B cell (primary cell): ENCODE data around the gene VAV2. TPM values are rescaled to one million over a fixed set of nuclear protein-coding genes. Genes with fewer than 3 reads are reported as not detected.

Source experiments
- ATAC-seq: fragments of 200-7000 bp; cut with Tn5 transposase; one replicate; pipeline ENCODE4 v1.10.0; 2021; ENCODE audit warnings: low read depth, mild to moderate bottlenecking, moderate number of reproducible peaks, moderate library complexity
- CTCF ChIA-PET: fragments of 350-600 bp; sonication (Branson Sonifier 250); formaldehyde crosslinking; loops from one replicate; lab custom pipeline; 2021; ENCODE audit warnings: antibody characterized with exemption, inconsistent platforms; lab: Charles Lee
- POLR2A ChIA-PET: fragments of 350-600 bp; sonication (Branson Sonifier 250); formaldehyde crosslinking; loops from one replicate; lab custom pipeline; 2021; ENCODE audit warnings: antibody characterized with exemption; lab: Charles Lee
- DNase-seq: peaks from one replicate; pipeline ENCODE4 v3.0.0; 2013
- H2AFZ ChIP-seq: 2 replicates; pipeline ENCODE4 v1.6.1; 2012; ENCODE audit warnings: mild to moderate bottlenecking, low read depth, low read length; ENCODE audit not compliant: insufficient read depth, poor library complexity, severe bottlenecking
- H3K27ac ChIP-seq, 2 donors: 1 replicate in 1 of 2; 2 replicates in 1 of 2; pipeline ENCODE4 v1.5.1; 2012 to 2013; ENCODE audit warnings: low read length in 2 of 2, mild to moderate bottlenecking in 2 of 2, moderate library complexity in 1 of 2
- H3K27me3 ChIP-seq, 4 experiments: fragments of 200-600 bp in 1 of 4; sonication (generic) in 1 of 4; replicated peaks in 1 of 4; 1 replicate in 2 of 4; 2 replicates in 2 of 4; pipeline versions ENCODE4 v1.6.1 to v1.7.0; 2013 to 2016; ENCODE audit warnings: low read length in 3 of 4, mild to moderate bottlenecking in 2 of 4, mixed read lengths in 1 of 4, moderate library complexity in 1 of 4; ENCODE audit not compliant: insufficient read depth in 4 of 4, control insufficient read depth in 3 of 4; ENCODE audit errors: control extremely low read depth in 1 of 4
- H3K36me3 ChIP-seq, 2 experiments: replicated peaks in 1 of 2; 1 replicate in 1 of 2; 2 replicates in 1 of 2; pipeline versions ENCODE4 v1.6.1 to v1.7.1; 2013; ENCODE audit warnings: low read length in 1 of 2; ENCODE audit not compliant: insufficient read depth in 2 of 2, control insufficient read depth in 1 of 2; ENCODE audit errors: control extremely low read depth in 1 of 2, extremely low read depth in 1 of 2
- H3K4me1 ChIP-seq, 2 donors: fragments of 200-600 bp in 1 of 2; sonication (generic) in 1 of 2; 1 replicate in 1 of 2; 2 replicates in 1 of 2; pipeline versions ENCODE4 v1.5.1 to v1.6.1; 2013 to 2017; ENCODE audit warnings: low read length in 2 of 2; ENCODE audit not compliant: control insufficient read depth in 2 of 2, insufficient read depth in 2 of 2
- H3K4me2 ChIP-seq: replicated peaks from 2 replicates; pipeline ENCODE3; 2012; ENCODE audit warnings: mild to moderate bottlenecking, low read depth, low read length; ENCODE audit not compliant: poor library complexity, severe bottlenecking
- H3K4me3 ChIP-seq, 5 experiments: fragments of 200-600 bp in 1 of 5; sonication (generic) in 1 of 5; 1 replicate in 3 of 5; 2 replicates in 2 of 5; pipeline versions ENCODE4 v1.5.1 to v1.7.0; 2011 to 2016; ENCODE audit warnings: low read length in 4 of 5, mild to moderate bottlenecking in 4 of 5, low read depth in 2 of 5, control low read depth in 1 of 5, moderate library complexity in 1 of 5; ENCODE audit not compliant: insufficient read depth in 1 of 5; ENCODE audit errors: control extremely low read depth in 1 of 5, extremely low read depth in 1 of 5
- H3K79me2 ChIP-seq: fragments of 200-600 bp; sonication (generic); one replicate; pipeline ENCODE4 v1.6.0; 2016; ENCODE audit warnings: low read length; ENCODE audit not compliant: control insufficient read depth, insufficient read depth
- H3K9ac ChIP-seq: fragments of 200-600 bp; sonication (generic); 2 replicates; pipeline ENCODE4 v1.6.1; 2017; ENCODE audit warnings: mild to moderate bottlenecking, low read length, moderate library complexity
- H3K9me3 ChIP-seq, 3 donors: one replicate each; pipeline versions ENCODE4 v1.6.1 to v1.7.1; 2013; ENCODE audit warnings: low read length in 2 of 3; ENCODE audit not compliant: control insufficient read depth in 2 of 3, insufficient read depth in 1 of 3; ENCODE audit errors: control extremely low read depth in 1 of 3
- H4K20me1 ChIP-seq: 2 replicates; pipeline ENCODE4 v1.6.0; 2012; ENCODE audit warnings: mild to moderate bottlenecking, low read length; ENCODE audit not compliant: insufficient read depth, control insufficient read depth, poor library complexity, severe bottlenecking
- H3K27ac Mint-ChIP-seq: one replicate; pipeline ENCODE4 v1.8.0; 2021; ENCODE audit warnings: mixed read lengths
- H3K27me3 Mint-ChIP-seq: one replicate; pipeline ENCODE4 v1.8.0; 2021; ENCODE audit warnings: mixed read lengths
- H3K4me1 Mint-ChIP-seq: one replicate; pipeline ENCODE4 v1.8.0; 2021; ENCODE audit warnings: mixed read lengths
- H3K4me3 Mint-ChIP-seq: one replicate; pipeline ENCODE4 v1.8.0; 2021; ENCODE audit warnings: mixed read lengths
- H3K9me3 Mint-ChIP-seq: one replicate; pipeline ENCODE4 v1.8.0; 2022; ENCODE audit warnings: mixed read lengths; ENCODE audit not compliant: insufficient read depth
- CTCF ChIP-seq: fragments of 200-600 bp; IDR thresholded peaks from one replicate; pipeline ENCODE4 v1.8.0; 2022; ENCODE audit warnings: antibody characterized with exemption, mild to moderate bottlenecking
- EZH2 ChIP-seq: IDR thresholded peaks from 2 replicates; pipeline ENCODE4 v1.6.1; 2012; ENCODE audit warnings: borderline replicate concordance, low read depth, mild to moderate bottlenecking, moderate library complexity, low read length; ENCODE audit not compliant: insufficient read depth, poor library complexity, severe bottlenecking
- WGBS: methylation state at CpG from one replicate; pipeline ENCODE4 v1.1.5; 2013; ENCODE audit warnings: missing lambda C conversion rate; ENCODE audit not compliant: insufficient coverage; 5-methylcytosine and 5-hydroxymethylcytosine counted together
- intact Hi-C: fragments of 100-400 bp; cut with micrococcal nuclease; formaldehyde crosslinking; loops from one replicate; pipeline ENCODE4 v1.10.0; 2022
- polyA plus RNA-seq: library from polyadenylated mRNA; depleted of rRNA; stranded (reverse); fragments of >200 nt; gene quantifications from 2 replicates; pipeline ENCODE4 v1.2.3, GENCODE V29; 2012
- total RNA-seq, 2 donors: library from RNA; stranded (reverse); fragments of 120-200 nt in 1 of 2; gene quantifications; 1 replicate in 1 of 2; 2 replicates in 1 of 2; pipeline versions ENCODE4 v1.2.3 to v1.2.4, GENCODE V29; 2013 to 2022

VAV2 gene
- total and polyA plus RNA-seq, 2 donors (not counting 1 experiment from before 2014, with no cell fraction given), result 34.4 to 128 TPM

GRCh38 chr9:134041649-134041962 lies 49.5 kb upstream of the VAV2 start:
- Histone ChIP-seq H3K4me3 (no peak overlapping the region), H3K27me3 (no peaks in the 10 kb centered on the region), H4K20me1 (peaks cover 14% of the 10 kb centered on the region), H3K9ac (no peak overlapping the region), H3K79me2 (no peaks in the 10 kb centered on the region), H3K27ac (no peak overlapping the region), H3K9me3 (peaks cover 1 to 23% (median 10%) of the 10 kb centered on the region in 3 donors), H3K4me2 (no peak overlapping the region), H3K36me3 (peaks cover 0 to 60% of the 10 kb centered on the region in 2 experiments), H2AFZ (no peak overlapping the region), H3K4me1 (no peaks in the 10 kb centered on the region)
- H3K27me3 Mint-ChIP-seq, result no peaks in the 10 kb centered on the region
- 97% methylated on average over 16 of the region's 16 CpGs for WGBS
- ChIA-PET POLR2A (no interaction called here), CTCF (no interaction called here)
- no peak for DNase-seq
- H3K9me3 Mint-ChIP-seq, result no peaks in the 10 kb centered on the region
- no peak overlapping the region for H3K27ac Mint-ChIP-seq
- no peak for ATAC-seq
- intact Hi-C loops, result no loop called here
- H3K4me3 Mint-ChIP-seq, result no peak overlapping the region
- H3K4me1 Mint-ChIP-seq, result no peaks in the 10 kb centered on the region
- TF ChIP-seq CTCF (no peak), EZH2 (no peak)

GRCh38 chr9:134040781-134041648 lies 48.9 kb upstream of the VAV2 start:
- Histone ChIP-seq H3K27me3 (no peaks in the 10 kb centered on the region), H3K9ac (no peak overlapping the region), H3K4me3 (no peak overlapping the region), H3K27ac (no peak overlapping the region), H4K20me1 (peaks cover 14% of the 10 kb centered on the region), H3K4me1 (no peaks in the 10 kb centered on the region), H3K79me2 (no peaks in the 10 kb centered on the region), H2AFZ (no peak overlapping the region), H3K9me3 (peaks cover 1 to 23% (median 10%) of the 10 kb centered on the region in 3 donors), H3K4me2 (no peak overlapping the region), H3K36me3 (peaks cover 0 to 58% of the 10 kb centered on the region in 2 experiments)
- Mint-ChIP-seq H3K27me3 (no peaks in the 10 kb centered on the region), H3K27ac (no peak overlapping the region), H3K9me3 (no peaks in the 10 kb centered on the region), H3K4me3 (no peak overlapping the region), H3K4me1 (no peaks in the 10 kb centered on the region)
- ATAC-seq, result no peak
- POLR2A ChIA-PET, result no interaction called here
- DNase-seq, result no peak
- CTCF ChIA-PET, result no interaction called here
- no peak for TF ChIP-seq EZH2
- TF ChIP-seq CTCF, result no peak
- WGBS, result 91% methylated on average over 21 of the region's 21 CpGs
- intact Hi-C loops, result no loop called here
